HL-60/S4 treated with retinoic acid at 250 ng/mL for 4 days and 3 days (cell line): ENCODE measurements around the gene VN1R4.
"Not testable (repeated sequence)": the region's sequence is repeated elsewhere in the genome, so short reads cannot be mapped to it uniquely, and the experiment has no call there.

Experiments used
- in situ Hi-C: fragments of 300-500 bp; cut with MboI; formaldehyde crosslinking; loops from 2 replicates; pipeline ENCODE4 v1.7.0; 2022; ENCODE audit warnings: low sequenced_read_pairs

Gene VN1R4

DNA sequence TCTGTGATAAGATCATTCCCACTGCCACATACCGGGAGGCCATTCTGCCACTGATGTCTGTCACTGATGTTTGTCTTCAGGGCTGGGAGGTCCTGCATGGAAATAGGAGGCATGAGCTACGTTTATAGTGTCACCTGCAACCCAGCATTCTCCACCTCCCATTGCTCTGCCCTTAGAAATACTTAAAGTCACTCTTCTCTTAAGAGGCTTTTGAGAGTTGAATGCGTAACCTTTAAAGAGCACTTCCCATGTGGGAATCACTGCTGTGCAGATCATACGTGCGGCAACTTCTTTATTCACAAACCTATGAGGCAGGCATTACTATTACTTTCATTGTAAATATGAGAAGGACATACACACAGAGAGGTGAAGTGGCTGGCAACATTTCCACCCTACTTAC lies at the start of gene VN1R4:
VN1R4 (minus strand) TSS at position 101 of the 400 bp plus-strand sequence; CDS start at position 43, 58 bp downstream.
- in situ Hi-C loops: not testable (repeated sequence)

GRCh38 chr19:53311897-53312296 lies 44.4 kb upstream of the VN1R4 start:
- in situ Hi-C loops: no loop called here

GRCh38 chr19:53311044-53311443 lies 43.5 kb upstream of the VN1R4 start:
- in situ Hi-C loops: no loop called here

- in situ Hi-C loops: no loop called here
Observed at GRCh38 chr19:53308339-53308811, 40.9 kb upstream of the VN1R4 start.

- in situ Hi-C loops: not testable (repeated sequence)
Observed at GRCh38 chr19:53301341-53301740, 33.8 kb upstream of the VN1R4 start.

DNA sequence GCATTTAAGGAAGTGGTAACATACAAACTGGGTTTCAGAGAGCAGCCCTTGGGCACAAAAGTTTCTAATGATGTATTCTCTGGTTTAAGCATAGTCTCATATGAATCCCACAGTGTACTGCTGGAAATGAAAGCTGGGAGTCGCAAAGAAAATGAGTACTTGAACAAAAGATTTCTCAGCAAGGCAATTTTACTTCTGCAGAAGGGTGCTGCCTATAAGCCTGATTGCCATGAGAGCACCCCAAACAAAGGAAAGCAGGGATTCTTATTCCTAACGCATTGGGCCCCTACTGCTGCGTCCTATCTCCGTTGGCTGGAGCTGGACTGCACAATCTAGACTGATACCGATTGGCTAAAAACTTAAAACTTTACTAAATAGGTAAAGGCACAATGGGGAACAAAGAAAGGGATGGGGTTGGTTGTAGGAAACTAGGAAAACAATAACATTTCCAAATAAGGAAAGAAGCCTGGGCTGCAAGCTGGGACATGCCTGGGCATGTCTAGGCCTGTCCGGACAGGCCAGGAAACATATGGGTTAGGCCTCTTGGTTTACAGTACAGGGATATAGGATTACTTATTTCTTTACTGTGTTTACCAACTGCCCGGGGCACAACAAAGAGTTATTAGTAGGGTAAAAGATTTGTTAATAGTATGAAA lies 27.4 kb upstream of the VN1R4 start:
- in situ Hi-C loops: no loop called here

GRCh38 chr19:53290758-53291549 lies 23.4 kb upstream of the VN1R4 start:
- in situ Hi-C loops: no loop called here

DNA sequence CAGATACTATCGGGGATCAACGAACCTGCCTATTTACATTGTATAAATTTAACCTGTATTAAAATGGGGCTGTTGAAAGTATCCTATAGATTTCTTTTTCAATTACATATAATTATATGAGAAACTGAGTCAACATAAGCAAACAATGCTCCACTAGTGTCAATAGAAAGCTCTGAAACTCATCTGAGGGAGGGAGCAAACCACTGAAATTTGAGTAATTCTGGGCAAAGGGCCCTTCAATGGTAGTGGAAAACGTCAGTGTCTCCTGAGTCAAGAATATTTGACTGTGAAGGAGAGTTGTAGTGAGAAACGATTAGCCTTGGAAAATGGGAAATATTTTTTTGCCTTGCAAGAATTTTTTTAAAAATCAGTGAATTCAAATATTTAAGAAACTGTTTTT lies 17.6 kb upstream of the VN1R4 start:
- in situ Hi-C loops: no loop called here

DNA sequence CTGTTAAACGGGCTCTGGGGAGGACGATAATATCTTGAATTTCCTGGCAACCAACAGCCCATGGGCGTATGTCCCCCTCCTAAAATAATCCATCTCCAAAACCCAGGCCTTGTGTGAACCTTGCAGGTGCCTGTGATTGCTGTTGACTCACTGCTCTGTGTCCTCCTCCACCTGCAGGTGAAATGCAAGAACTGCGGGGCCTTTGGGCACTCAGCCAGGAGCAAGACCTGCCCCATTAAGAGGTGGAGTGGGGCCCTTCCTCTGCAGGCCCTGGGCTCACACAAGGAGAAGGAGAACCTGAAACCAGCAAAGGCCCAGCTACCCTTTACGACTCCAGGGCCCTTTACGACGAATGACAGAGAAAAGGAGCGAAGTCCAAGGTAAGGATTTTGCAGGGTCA lies 14.4 kb upstream of the VN1R4 start:
- in situ Hi-C loops: not testable (repeated sequence)

DNA sequence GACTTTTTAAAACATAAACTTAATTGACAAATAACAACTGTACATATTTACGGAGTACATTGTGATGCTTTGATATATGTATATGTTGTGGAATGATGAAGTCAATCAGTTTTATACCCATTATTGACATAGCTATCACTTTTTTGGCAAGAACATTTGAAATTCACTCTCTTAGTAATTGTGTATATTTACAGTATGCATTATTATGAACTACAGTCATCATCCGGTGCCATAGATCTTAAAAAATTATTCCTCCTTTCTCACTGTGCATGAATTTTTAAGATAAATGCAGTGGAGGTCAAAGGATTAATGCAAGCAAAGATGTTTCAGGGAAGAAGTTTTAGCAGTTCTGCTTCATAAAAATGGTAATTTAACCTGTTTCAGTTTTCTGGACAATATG lies 8.0 kb upstream of the VN1R4 start:
- in situ Hi-C loops: no loop called here

DNA sequence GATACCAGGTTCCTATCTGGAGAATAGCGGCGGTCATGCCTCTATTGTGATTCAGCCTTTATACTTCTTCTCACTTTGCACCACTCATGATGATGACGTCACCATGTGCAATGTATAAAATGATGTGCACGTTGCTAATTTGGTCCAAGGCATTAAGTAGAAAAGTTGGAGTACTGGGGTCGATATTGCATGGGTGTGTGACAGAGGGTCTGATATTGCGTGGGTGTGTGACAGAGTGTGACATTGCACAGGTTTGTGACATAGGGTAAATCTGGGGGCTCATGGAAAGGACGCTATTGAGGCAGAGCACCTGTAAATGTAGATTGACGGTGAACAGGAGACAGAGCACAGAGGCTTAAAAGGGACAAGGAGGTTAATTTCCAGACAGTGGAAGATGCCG lies 4.5 kb upstream of the VN1R4 start:
- in situ Hi-C loops: no loop called here

GRCh38 chr19:53269861-53270260 lies 2.3 kb upstream of the VN1R4 start:
- in situ Hi-C loops: not testable (repeated sequence)

GRCh38 chr19:53257715-53258342 lies 9.7 kb downstream of the VN1R4 start, which contains the start of gene VN1R2:
Gene VN1R2, plus strand, starts transcription at chr19:53258292. Its CDS starts 84 bp downstream, at chr19:53258376.
- in situ Hi-C loops: not testable (repeated sequence)

- in situ Hi-C loops: no loop called here
Observed at GRCh38 chr19:53254411-53255341, 12.8 kb downstream of the VN1R4 start, which contains the start of gene ZNF677. Gene ZNF677, minus strand, starts transcription at chr19:53254873. Its CDS starts 3,323 bp downstream, at chr19:53251550.

DNA sequence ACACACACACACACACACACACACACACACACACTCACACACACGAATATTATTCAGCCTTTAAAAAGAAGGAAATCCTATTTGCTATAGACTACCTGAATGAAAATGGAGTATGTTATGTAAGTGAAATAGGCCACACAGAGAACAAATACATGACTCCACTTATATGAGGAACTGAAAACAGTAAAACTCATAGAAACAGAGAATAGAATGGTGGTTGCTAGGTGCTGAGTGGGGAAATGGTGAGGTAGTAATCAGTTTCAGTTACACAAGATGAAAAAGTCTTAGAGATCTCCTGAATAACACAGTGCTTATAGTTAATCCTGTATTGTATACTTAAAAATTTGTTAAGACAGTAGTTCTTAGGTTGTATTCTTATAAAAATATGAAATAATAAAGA lies 21.0 kb downstream of the VN1R4 start:
- in situ Hi-C loops: no loop called here

- in situ Hi-C loops: no loop called here
Observed at GRCh38 chr19:53237114-53237777, 30.3 kb downstream of the VN1R4 start.

GRCh38 chr19:53224606-53225005 lies 42.9 kb downstream of the VN1R4 start:
- in situ Hi-C loops: no loop called here

- in situ Hi-C loops: not testable (repeated sequence)
Observed at GRCh38 chr19:53222716-53223115, 44.8 kb downstream of the VN1R4 start.
